ENCODE data around the gene CCNA1.

Gene CCNA1

GRCh38 chr13:36412736-36413135, 19.6 kb upstream of the CCNA1 start:
- Histone ChIP-seq H2BK5ac (ENCODE audit: low read length) (no peak overlapping the region), H3K9me3 (replicated peaks in 1 of 2; ENCODE audit: control insufficient read depth in 2 of 2, insufficient read depth in 1 of 2, low read depth in 1 of 2, low read length in 2 of 2) (no peaks in the 10 kb centered on the region), H3K4ac (ENCODE audit: low read length) (no peak overlapping the region)

GRCh38 chr13:36413161-36413560, 19.1 kb upstream of the CCNA1 start:
- Histone ChIP-seq H3K36me3 (replicated peaks in 1 of 2; ENCODE audit: control insufficient read depth in 2 of 2, insufficient read depth in 2 of 2, low read length in 2 of 2) (no peaks in the 10 kb centered on the region), H3K14ac (ENCODE audit: low read length) (no peak overlapping the region), H2BK12ac (ENCODE audit: low read length) (no peak overlapping the region), H3K9me3 (replicated peaks in 1 of 2; ENCODE audit: control insufficient read depth in 2 of 2, insufficient read depth in 1 of 2, low read depth in 1 of 2, low read length in 2 of 2) (no peaks in the 10 kb centered on the region), H3K4ac (ENCODE audit: low read length) (no peak overlapping the region), H3K4me3 (ENCODE audit: low read length in 2 of 2) (no peak overlapping the region), H4K91ac (ENCODE audit: low read depth, low read length, poor library complexity) (no peak overlapping the region), H3K27me3 (ENCODE audit: control insufficient read depth in 3 of 3, insufficient read depth in 3 of 3, low read depth in 1 of 3, low read length in 3 of 3) (no peaks in the 10 kb centered on the region), H3K4me2 (ENCODE audit: insufficient read depth, low read length, poor library complexity, severe bottlenecking) (no peak overlapping the region), H3K18ac (ENCODE audit: low read length) (no peak overlapping the region), H3K27ac (replicated peaks; ENCODE audit: low read length) (no peak overlapping the region), H2BK5ac (ENCODE audit: low read length) (no peak overlapping the region), H3K79me1 (ENCODE audit: low read depth, low read length) (no peaks in the 10 kb centered on the region), H2BK120ac (ENCODE audit: low read depth, low read length) (no peak overlapping the region), H2AK5ac (ENCODE audit: low read depth, low read length) (no peak overlapping the region), H3K23ac (ENCODE audit: low read depth, low read length, poor library complexity) (no peak overlapping the region), H3K4me1 (ENCODE audit: control insufficient read depth in 2 of 2, insufficient read depth in 1 of 2, low read depth in 1 of 2, low read length in 2 of 2) (no peaks in the 10 kb centered on the region), H3K9ac (ENCODE audit: low read depth, low read length, poor library complexity) (no peak overlapping the region), H4K8ac (ENCODE audit: low read depth, low read length) (no peak overlapping the region), H2AFZ (ENCODE audit: low read length) (no peak overlapping the region), H2BK15ac (ENCODE audit: low read length) (no peak overlapping the region)
- no peak for DNase-seq (ENCODE audit: low spot score)
- WGBS, 2 donors (ENCODE audit: extremely low coverage in 2 of 2, insufficient read length in 2 of 2, insufficient replicate concordance in 1 of 2), result no CpG with 5 or more reads among the region's 1 CpG

More at GRCh38 chr13:36412736-36413135, 19.6 kb upstream of the CCNA1 start:
- H3K9ac ChIP-seq (ENCODE audit: low read depth, low read length, poor library complexity), result no peak overlapping the region
- WGBS, 2 donors (ENCODE audit: extremely low coverage in 2 of 2, insufficient read length in 2 of 2, insufficient replicate concordance in 1 of 2), result no CpG with 5 or more reads among the region's 1 CpG
- no peak overlapping the region for H2BK12ac ChIP-seq (ENCODE audit: low read length)
- H3K36me3 ChIP-seq (replicated peaks in 1 of 2; ENCODE audit: control insufficient read depth in 2 of 2, insufficient read depth in 2 of 2, low read length in 2 of 2), result no peaks in the 10 kb centered on the region
- H3K4me2 ChIP-seq (ENCODE audit: insufficient read depth, low read length, poor library complexity, severe bottlenecking), result no peak overlapping the region
- no peaks in the 10 kb centered on the region for H3K27me3 ChIP-seq (ENCODE audit: control insufficient read depth in 3 of 3, insufficient read depth in 3 of 3, low read depth in 1 of 3, low read length in 3 of 3)
- DNase-seq (ENCODE audit: low spot score), result no peak
- H3K79me1 ChIP-seq (ENCODE audit: low read depth, low read length), result no peaks in the 10 kb centered on the region
- no peak overlapping the region for H2BK120ac ChIP-seq (ENCODE audit: low read depth, low read length)
- no peak overlapping the region for H2AFZ ChIP-seq (ENCODE audit: low read length)
- H3K14ac ChIP-seq (ENCODE audit: low read length), result no peak overlapping the region
- no peak overlapping the region for H3K18ac ChIP-seq (ENCODE audit: low read length)
- H3K4me3 ChIP-seq (ENCODE audit: low read length in 2 of 2), result no peak overlapping the region
- no peak overlapping the region for H3K23ac ChIP-seq (ENCODE audit: low read depth, low read length, poor library complexity)
- H4K8ac ChIP-seq (ENCODE audit: low read depth, low read length), result no peak overlapping the region
- H3K27ac ChIP-seq (replicated peaks; ENCODE audit: low read length), result no peak overlapping the region
- H2AK5ac ChIP-seq (ENCODE audit: low read depth, low read length), result no peak overlapping the region
- H3K4me1 ChIP-seq (ENCODE audit: control insufficient read depth in 2 of 2, insufficient read depth in 1 of 2, low read depth in 1 of 2, low read length in 2 of 2), result no peaks in the 10 kb centered on the region
- no peak overlapping the region for H4K91ac ChIP-seq (ENCODE audit: low read depth, low read length, poor library complexity)
- H2BK15ac ChIP-seq (ENCODE audit: low read length), result no peak overlapping the region

- Histone ChIP-seq H2BK5ac (ENCODE audit: low read length) (no peak overlapping the region), H2AK5ac (ENCODE audit: low read depth, low read length) (no peak overlapping the region), H3K4me1 (ENCODE audit: control insufficient read depth in 2 of 2, insufficient read depth in 1 of 2, low read depth in 1 of 2, low read length in 2 of 2) (no peaks in the 10 kb centered on the region), H2BK12ac (ENCODE audit: low read length) (no peak overlapping the region), H3K36me3 (replicated peaks in 1 of 2; ENCODE audit: control insufficient read depth in 2 of 2, insufficient read depth in 2 of 2, low read length in 2 of 2) (no peaks in the 10 kb centered on the region), H3K18ac (ENCODE audit: low read length) (no peak overlapping the region), H3K4ac (ENCODE audit: low read length) (no peak overlapping the region), H4K91ac (ENCODE audit: low read depth, low read length, poor library complexity) (no peak overlapping the region), H3K23ac (ENCODE audit: low read depth, low read length, poor library complexity) (no peak overlapping the region), H4K8ac (ENCODE audit: low read depth, low read length) (no peak overlapping the region), H3K9ac (ENCODE audit: low read depth, low read length, poor library complexity) (no peak overlapping the region), H3K27me3 (ENCODE audit: control insufficient read depth in 3 of 3, insufficient read depth in 3 of 3, low read depth in 1 of 3, low read length in 3 of 3) (peaks cover 0 to 2% (median 0%) of the 10 kb centered on the region in 3 experiments), H3K9me3 (replicated peaks in 1 of 2; ENCODE audit: control insufficient read depth in 2 of 2, insufficient read depth in 1 of 2, low read depth in 1 of 2, low read length in 2 of 2) (no peaks in the 10 kb centered on the region), H3K79me1 (ENCODE audit: low read depth, low read length) (no peaks in the 10 kb centered on the region), H3K27ac (replicated peaks; ENCODE audit: low read length) (no peak overlapping the region), H2AFZ (ENCODE audit: low read length) (no peak overlapping the region), H2BK120ac (ENCODE audit: low read depth, low read length) (no peak overlapping the region), H3K4me3 (ENCODE audit: low read length in 2 of 2) (no peak overlapping the region), H3K4me2 (ENCODE audit: insufficient read depth, low read length, poor library complexity, severe bottlenecking) (no peak overlapping the region), H3K14ac (ENCODE audit: low read length) (no peak overlapping the region), H2BK15ac (ENCODE audit: low read length) (no peak overlapping the region)
- no peak for DNase-seq (ENCODE audit: low spot score)
- no CpG with 5 or more reads among the region's 3 CpGs for WGBS, 2 donors (ENCODE audit: extremely low coverage in 2 of 2, insufficient read length in 2 of 2, insufficient replicate concordance in 1 of 2)
Measured at GRCh38 chr13:36414461-36414860, 17.8 kb upstream of the CCNA1 start.

GRCh38 chr13:36417331-36417730, 15.0 kb upstream of the CCNA1 start:
- Histone ChIP-seq H2AFZ (ENCODE audit: low read length) (no peak overlapping the region), H3K79me1 (ENCODE audit: low read depth, low read length) (no peaks in the 10 kb centered on the region), H3K18ac (ENCODE audit: low read length) (no peak overlapping the region), H3K9ac (ENCODE audit: low read depth, low read length, poor library complexity) (no peak overlapping the region), H3K27me3 (ENCODE audit: control insufficient read depth in 3 of 3, insufficient read depth in 3 of 3, low read depth in 1 of 3, low read length in 3 of 3) (peaks cover 0 to 2% (median 0%) of the 10 kb centered on the region in 3 experiments), H4K91ac (ENCODE audit: low read depth, low read length, poor library complexity) (no peak overlapping the region), H3K23ac (ENCODE audit: low read depth, low read length, poor library complexity) (no peak overlapping the region), H2AK5ac (ENCODE audit: low read depth, low read length) (no peak overlapping the region), H3K27ac (replicated peaks; ENCODE audit: low read length) (no peak overlapping the region), H3K36me3 (replicated peaks in 1 of 2; ENCODE audit: control insufficient read depth in 2 of 2, insufficient read depth in 2 of 2, low read length in 2 of 2) (no peaks in the 10 kb centered on the region), H2BK15ac (ENCODE audit: low read length) (no peak overlapping the region), H3K4ac (ENCODE audit: low read length) (no peak overlapping the region), H3K9me3 (replicated peaks in 1 of 2; ENCODE audit: control insufficient read depth in 2 of 2, insufficient read depth in 1 of 2, low read depth in 1 of 2, low read length in 2 of 2) (no peaks in the 10 kb centered on the region), H3K4me3 (ENCODE audit: low read length in 2 of 2) (no peak overlapping the region), H2BK5ac (ENCODE audit: low read length) (no peak overlapping the region), H4K8ac (ENCODE audit: low read depth, low read length) (no peak overlapping the region), H2BK12ac (ENCODE audit: low read length) (no peak overlapping the region), H3K14ac (ENCODE audit: low read length) (no peak overlapping the region), H3K4me1 (ENCODE audit: control insufficient read depth in 2 of 2, insufficient read depth in 1 of 2, low read depth in 1 of 2, low read length in 2 of 2) (no peaks in the 10 kb centered on the region), H3K4me2 (ENCODE audit: insufficient read depth, low read length, poor library complexity, severe bottlenecking) (no peak overlapping the region), H2BK120ac (ENCODE audit: low read depth, low read length) (no peak overlapping the region)
- no peak for DNase-seq (ENCODE audit: low spot score)
- no CpG with 5 or more reads among the region's 2 CpGs for WGBS, 2 donors (ENCODE audit: extremely low coverage in 2 of 2, insufficient read length in 2 of 2, insufficient replicate concordance in 1 of 2)
